ENCODE data around the gene ADTRP.
A peak's percentile ranks its signal among the peaks of the same experiment; 100 is the strongest.
"Not testable (repeated sequence)": the region's sequence is repeated elsewhere in the genome, so short reads cannot be mapped to it uniquely, and the experiment has no call there.

Gene ADTRP

DNA sequence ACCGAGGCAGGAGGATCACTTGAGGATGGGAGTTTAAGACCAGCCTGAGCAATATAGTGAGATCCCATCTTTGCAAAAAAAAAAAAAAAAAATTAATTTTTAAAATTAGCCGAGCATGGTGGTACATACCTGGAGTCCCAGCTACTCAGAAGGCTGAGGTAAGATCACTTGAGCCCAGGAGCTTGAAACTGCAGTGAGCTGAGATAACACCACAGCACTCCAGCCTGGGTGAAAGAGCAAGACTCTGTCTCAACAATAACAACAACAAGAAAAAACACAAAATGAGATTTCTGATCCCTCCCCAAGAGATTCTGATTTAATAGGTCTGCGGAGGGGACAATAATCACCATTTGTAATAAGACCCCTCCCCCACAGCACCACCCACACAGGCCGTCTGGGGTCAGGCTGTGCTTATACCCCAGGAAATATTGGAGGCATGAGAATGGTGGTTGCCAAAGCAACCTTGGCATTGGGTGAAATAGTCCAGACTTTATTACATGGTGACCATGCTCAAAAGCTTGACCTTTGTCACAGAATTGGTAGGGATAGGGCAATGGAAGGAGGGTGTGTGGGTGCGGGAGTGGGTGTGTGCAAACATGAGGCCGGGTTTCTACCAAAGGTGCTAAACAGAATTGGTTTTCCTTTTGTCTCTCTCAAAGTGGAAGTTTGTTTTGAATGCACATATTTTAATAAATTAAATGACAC, 24.4 kb upstream of the ADTRP start:
- no peak for DNase-seq

DNA sequence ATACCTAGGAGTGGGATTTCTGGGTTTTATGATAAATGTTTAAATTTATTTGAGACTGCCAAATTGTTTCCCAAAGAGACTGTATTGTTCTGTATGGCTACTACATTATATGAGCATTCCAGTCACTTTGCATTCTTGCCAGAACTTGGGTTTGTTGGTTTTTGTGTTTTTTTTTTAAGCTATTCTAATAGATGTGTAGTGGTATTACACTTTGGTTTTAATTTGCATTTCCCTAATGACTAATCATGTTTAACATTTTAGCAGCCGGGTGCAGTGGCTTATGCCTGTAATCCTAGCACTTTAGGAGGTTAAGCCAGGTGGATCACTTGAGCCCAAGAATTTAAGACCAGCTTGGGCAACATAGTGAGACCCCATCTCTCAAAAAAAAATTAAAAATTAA, 21.9 kb upstream of the ADTRP start:
- not testable (repeated sequence) for DNase-seq

DNA sequence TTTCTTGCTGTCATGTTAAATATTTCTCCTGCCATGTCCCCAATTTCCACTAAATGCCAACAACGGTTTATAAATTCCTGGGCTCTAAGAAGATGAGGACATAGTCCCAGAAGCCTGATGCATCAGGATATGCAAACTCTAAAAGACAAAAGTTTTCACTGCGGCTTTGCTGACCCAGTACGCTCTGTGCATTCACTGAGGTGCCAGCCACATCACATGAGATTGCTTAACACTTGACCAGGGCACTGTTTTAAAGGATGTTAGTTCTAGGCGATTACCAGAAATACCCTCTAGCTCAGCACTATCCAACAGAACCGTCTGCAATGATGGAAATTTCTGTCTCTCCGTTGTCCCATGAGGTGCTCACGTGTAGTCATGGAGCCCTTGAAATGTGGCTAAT, 19.9 kb upstream of the ADTRP start:
- no peak for DNase-seq

DNA sequence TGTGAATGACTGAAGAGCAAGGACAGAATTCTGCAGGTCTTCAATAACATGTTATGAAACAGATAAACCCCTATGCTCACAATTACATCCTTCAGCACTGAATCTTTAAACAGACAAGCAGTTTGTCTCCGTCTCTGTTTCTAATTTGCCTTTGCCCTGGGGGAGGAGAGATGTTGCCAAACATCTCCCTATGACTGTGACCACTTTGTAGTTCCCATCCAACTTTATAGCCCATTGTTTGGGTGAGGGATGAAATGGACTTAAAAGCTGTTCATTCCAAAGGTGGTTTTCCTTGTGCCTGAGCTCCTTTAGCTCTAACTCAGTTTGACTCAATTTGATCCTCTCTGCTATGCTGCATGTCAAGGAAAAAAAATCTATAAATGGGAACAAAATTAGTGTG, 19.5 kb upstream of the ADTRP start:
- DNase-seq = no peak

GRCh38 chr6:11796829-11797228, 18.2 kb upstream of the ADTRP start:
- no peak for DNase-seq

GRCh38 chr6:11795403-11795802, 16.8 kb upstream of the ADTRP start:
- DNase-seq = no peak

DNA sequence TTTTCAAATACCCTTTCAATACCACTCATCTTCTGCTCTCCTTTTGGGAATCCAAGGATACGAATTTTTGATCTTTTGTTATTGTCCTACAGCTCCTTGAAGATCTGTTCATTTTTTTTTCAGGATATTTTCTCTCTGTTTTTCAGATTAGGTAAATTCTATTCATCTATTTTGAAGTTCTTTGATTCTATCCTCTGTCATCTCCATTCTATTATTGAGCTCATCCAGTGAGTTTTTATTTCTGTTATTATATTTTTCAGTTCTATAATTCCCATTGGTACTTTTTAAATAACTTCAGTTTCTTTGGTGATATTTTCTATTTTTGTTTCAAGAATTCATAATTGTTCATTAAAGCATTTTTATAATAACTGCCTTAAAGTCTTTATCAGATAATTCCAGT, 14.7 kb upstream of the ADTRP start:
- DNase-seq = no peak

DNA sequence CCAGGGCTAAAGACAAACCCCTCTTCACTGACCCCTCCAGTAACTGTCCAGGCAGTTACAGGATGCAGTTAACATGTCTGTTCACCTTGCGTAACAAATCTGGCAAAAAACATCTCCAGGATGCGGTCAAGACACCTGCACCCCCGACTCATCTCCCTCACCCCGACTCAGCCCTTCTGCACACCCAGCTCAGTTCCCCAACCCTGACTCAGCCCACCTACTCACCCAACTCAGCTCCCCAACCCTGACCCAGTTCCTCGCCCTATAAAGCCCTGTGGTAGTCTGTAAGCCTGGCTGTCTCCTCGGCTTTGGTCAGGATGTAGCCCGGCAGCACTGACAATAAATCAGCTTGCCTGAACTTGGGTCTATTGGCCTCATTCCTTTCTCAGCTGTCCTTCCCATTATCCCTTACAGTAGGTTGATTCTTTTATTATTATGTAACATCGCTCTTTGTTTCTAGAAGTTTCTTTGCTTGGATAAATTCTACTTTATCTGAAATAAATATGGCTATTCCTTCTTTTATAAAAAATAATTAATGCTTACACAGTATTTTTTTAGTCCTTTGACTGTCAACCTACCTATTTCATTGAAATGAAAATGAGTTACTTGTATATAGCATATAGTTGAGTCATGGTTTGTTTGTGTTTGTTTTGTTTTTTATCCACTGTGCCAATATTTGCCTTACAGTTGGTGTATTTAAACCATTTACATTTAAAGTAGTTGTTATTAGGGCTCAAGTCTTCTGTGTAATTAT, 12.9 kb upstream of the ADTRP start:
- no peak for DNase-seq

DNA sequence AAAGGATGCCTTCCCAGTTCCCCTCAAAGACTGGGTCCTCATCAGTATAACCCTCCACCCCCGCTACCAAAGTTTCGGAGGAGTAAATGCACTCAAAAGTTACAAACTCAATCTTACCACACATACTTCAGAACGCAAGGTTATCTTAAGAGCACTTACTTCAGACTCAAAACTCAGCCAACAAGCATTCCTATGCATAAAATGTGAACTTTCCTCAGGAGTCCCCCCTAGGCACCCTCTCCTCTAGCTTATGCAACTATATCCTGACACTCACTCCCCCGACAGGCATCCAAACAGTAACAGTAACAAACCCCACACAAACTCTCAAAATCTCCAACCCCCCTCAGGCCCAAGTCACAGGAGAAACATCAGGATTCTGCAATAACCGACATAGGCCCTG, 11.1 kb upstream of the ADTRP start:
- no peak for DNase-seq

GRCh38 chr6:11788043-11788442, 9.4 kb upstream of the ADTRP start:
- no peak for DNase-seq

- peak; percentile 86 for DNase-seq
These were observed 7.4 kb upstream of the ADTRP start for GRCh38 chr6:11785774-11786579.

GRCh38 chr6:11785415-11785773, 6.8 kb upstream of the ADTRP start:
- DNase-seq = peak; percentile 78

DNA sequence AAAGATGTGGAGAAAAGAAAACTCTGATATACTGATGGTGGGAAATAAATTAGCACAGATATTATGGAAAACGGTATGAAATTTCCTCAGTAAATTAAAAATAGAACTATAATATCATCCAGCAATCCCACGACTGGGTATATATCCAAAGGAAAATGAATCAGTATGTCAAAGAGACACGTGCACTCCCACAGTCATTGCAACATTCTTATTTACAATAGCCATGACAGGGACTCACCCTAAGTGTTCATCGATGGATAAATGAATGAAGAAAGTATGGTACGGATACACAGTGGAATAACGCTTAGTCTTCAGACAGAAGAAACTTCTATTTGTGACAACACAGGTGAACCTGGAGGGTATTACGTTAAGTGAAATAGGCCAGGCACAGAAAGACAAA, 5.7 kb upstream of the ADTRP start:
- DNase-seq = no peak

DNA sequence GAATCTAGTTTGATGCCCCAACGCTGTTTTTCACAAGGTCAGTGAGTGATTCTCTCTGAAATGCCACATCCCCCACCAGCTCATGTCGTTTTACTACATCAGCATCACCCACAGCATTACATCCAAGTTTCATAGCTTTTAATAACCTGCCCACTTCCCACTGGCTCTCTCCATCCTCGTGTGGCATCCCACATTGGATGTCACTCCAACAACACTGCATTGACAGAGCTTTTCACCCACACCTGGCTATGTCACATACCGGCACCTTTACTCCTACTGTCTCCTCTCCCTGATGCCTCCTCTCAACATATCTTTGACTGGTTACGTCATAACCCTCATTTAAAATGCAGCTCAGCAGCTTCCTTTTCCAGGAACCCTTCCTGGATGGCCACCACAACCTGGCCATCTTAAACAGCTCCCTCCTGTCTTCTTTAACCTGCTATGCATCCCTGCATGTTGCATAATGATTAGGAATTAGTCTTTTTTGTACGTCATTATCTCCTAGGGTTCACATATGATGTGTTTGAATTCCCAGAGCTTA, 5.0 kb upstream of the ADTRP start:
- DNase-seq = no peak

GRCh38 chr6:11782524-11782923, 3.9 kb upstream of the ADTRP start:
- DNase-seq = no peak

DNA sequence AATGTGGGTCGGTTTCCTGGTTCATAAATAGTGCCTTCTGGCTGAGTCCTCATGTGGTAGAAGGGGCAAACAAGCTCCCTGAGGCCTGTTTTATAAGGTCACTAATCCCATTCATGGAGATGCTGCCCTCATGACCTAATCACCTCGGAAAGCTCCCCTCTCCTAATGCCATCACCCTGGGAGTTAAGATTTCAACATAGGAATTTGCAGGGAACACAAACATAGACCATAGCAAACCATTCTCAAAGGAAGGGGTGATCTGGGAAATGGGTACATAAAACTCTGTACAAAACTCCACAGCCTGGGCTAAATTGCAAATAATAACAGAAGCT, 1.5 kb upstream of the ADTRP start:
- no peak for DNase-seq

GRCh38 chr6:11779329-11780096, 910 bp upstream of the ADTRP start:
- DNase-seq = no peak

DNA sequence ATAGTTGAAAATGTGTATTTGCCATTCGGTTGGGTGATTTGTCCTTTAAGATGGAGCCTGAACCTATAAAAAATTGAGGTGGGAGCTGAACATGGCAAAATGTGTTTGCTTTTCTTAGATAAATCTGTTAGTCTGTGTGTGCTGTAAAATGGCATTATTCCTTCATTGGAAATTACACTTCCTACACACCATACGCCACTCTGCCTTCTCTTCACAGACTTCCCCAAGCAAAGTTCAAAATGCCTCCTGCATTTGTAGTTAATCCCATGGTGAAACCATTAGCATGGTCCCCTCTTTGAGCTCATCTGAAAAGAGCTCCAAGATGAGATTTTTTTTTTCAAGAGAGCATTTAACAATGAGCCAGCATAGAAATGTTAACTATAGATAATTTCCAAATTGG, 567 bp downstream of the ADTRP start:
- DNase-seq = no peak

DNA sequence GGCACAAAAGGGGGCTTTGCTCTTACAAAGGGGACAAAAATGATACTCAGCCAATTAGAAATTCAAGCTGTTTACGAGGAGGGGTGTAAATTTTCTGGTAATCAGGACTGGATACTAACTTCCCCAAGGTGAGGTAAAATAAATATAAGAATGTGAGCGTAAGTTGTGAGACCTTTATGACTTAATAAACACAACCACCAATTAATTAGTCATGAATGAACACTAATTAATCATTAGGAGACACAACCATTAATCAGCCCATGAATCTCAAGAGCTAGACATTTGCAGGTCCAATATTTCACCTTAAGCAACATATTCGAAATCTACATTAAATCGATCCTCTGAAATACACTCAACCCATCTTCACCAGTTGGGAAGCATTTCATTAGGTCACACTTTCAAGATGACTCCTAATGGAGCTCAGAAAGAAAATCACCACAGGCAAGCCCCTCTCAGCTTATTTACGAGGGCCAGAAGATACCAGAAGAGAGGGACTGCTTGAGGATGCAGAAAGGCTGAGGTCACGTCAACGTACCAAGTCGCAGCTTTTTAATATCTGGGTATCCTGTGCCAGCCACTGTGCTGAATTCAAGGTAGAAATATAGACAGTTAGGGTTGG, 2.7 kb downstream of the ADTRP start:
- no peak for DNase-seq

GRCh38 chr6:11774426-11774825, 4.2 kb downstream of the ADTRP start:
- no peak for DNase-seq

- DNase-seq = no peak
These were observed 5.0 kb downstream of the ADTRP start for GRCh38 chr6:11773581-11773980.

- DNase-seq = no peak
These were observed 5.6 kb downstream of the ADTRP start for GRCh38 chr6:11773013-11773412.

Measured in NCI-H2029 treated with DMSO at 0.1 percent for 48 hours (cell line).